ENCODE measurements around the gene CCDC34.

The CCDC34 gene

DNA sequence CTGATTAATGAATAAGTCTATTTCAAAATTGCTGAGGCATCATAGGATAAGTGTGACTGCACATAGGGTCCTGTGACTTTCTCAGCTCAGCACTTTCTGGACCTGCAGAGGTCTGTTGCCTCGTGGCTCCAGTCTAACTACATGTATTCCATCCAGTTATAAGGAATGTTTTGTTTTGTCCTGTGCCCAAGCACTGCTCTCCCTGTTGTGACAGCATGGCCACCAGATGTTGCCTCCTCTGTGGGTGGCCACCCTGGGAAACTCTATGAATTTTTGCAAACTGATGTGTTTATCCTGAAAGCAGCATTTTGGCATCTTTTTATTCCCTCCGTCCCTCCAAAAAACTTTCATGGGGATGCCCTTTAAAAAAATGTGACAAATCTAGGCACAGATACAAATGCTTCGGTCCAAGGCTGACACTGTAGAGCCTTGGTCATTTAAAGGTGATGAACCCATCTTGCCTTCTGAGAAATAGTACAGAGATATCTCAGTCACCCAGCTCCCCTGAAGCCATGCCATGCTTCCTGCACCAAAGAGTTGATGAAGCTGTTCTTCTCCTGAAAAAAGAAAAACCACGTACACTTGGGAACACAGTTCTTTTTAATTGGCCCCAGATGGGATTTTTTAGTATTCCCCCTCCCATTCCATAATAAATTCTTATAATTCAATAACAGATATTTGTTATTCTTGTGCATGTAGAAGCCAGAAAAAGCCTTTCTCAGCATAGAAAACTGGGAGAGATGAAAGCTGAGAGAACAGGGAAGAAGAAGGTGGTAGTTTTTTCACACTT lies 72.6 kb downstream of the CCDC34 start:
- DNase-seq, result peak; percentile 59
